HuH-7 (cell line): ENCODE data around the gene PAK4.
"Not testable (repeated sequence)": the region's sequence is repeated elsewhere in the genome, so short reads cannot be mapped to it uniquely, and the experiment has no call there.

Experiments used
- DNase-seq: peaks from one replicate; pipeline ENCODE4 v3.0.0; 2011; ENCODE audit warnings: low spot score

The PAK4 gene

DNA sequence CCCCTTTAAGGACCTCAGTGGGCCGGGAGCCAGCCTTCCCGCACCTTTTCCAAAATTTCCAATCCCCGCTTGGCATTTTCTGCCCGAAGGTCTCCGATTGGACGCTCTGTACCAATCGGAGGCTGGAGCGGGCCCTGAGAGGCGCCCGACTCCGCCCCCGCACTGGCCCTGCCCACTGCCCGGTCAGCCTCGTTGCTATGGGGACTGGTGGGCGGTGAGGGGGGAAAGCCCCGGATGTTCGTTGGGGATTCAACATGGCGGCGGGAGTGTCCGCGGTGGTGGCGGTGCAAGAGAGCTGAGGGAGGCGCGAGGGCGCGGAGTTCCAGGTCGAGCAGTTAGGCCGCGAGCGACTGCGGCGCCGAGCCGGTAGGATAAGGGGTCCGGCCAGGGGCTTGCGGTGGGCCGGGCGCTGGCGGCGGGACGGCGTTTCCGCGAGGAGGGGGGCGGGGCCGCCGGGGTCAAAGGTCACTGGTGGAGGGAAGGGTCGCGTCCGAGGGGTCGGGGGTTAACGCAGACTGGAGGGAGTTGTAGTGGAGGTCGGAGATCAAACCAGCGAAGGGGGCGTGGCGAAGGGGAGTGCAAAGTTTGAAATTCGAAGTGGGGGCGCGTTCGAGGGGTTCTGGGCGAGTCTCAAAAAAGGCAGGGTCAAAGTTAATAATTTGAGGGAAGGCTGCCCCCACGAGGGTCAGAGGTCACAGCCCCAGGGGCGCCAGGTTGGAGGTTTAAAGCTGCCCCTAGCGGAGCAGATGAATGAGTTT lies at the start of gene PAK4:
Gene PAK4, plus strand, starts transcription at position 233 of the 758 bp plus-strand sequence. CDS start 43,768 bp downstream, outside the sequence.
- DNase-seq = peak; percentile 99

DNA sequence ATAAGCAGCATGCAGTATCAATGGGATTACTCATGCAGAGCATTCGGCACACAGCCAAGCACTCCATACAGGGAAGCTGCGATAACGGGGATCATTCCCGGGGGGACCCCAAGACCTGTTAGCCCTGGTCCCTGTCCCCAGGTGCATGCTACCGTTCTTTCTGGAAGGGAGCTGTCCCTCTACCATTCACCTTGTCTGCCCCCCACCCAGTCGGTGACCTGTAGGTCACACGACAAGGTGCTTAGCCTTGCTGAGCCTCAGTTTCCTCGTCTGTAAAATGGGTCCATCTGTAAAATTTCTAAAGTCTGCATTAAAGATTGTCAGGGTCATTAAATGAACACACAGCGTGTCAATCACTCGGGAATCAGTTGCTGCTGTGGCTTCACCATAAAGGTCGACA lies 48.3 kb upstream of the PAK4 start:
- no peak for DNase-seq

DNA sequence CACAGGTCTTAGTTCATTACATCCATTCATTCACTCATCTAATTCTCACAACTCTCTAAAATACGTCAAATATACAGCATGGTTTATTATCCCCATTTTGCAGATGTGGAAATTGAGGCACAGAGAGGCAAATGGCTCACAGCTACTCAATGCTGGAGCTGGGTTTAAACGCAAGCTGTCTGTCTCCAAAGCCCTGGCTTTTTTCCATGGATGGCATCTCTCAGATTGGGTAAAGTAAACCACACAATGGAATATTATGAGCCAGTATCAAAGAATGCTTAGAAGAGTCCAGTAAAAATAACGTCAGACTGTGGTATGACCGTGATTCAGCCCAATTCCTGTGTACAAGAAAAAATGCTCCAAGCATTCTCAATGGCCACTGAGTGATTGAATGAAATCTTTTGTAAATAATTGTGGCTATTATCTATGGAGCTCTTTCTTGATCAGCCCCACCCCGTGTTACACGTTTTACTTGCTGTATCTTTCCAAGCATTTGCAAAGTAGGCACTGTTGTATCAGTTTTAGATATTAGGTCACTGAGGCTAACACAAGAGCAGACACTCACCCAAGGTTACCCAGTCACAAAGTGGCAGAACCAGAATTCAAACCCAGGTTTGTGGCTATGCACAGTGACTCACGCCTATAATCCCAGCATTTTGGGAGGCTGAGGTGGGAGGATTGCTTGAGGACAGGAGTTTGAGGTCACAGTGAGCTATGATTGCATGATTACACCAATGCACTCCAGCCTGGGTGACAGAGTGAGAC lies 47.0 kb upstream of the PAK4 start:
- DNase-seq = no peak

DNA sequence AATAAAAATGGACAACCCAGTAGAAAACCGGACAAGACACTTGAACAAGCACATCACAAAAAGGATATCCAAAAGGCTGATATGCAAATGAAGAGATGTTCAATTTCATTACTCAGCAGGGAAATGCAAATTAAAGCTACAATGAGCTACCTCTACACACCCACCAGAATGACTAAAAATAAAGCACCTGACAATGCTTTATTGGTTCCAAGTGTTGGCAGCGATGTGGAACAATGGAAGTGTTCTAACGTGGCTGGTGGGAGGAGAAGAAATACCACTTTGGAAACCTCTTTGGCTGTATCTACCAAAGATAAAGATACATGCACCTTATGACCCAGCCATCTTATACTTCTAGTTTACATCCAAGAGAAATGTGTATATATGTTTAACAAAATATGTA lies 45.2 kb upstream of the PAK4 start:
- no peak for DNase-seq

DNA sequence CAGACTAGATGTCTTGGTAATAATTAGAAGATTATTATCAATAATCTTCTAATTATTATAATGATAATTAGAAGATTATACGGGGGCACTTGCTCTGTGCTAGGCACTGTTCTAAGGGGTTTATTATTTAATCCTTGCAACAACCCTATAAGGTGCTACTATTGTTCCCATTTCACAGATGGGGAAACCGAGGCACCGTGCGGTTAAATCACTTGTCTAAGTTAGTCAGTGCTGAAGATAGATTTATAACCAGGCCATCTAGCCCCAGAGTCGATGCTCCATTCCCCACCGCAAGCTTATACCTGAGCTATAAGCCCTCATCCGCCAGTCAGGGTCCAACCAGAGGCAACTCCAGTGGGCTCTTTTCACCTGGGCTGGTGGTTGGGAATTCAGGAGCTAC lies 43.4 kb upstream of the PAK4 start:
- no peak for DNase-seq

DNA sequence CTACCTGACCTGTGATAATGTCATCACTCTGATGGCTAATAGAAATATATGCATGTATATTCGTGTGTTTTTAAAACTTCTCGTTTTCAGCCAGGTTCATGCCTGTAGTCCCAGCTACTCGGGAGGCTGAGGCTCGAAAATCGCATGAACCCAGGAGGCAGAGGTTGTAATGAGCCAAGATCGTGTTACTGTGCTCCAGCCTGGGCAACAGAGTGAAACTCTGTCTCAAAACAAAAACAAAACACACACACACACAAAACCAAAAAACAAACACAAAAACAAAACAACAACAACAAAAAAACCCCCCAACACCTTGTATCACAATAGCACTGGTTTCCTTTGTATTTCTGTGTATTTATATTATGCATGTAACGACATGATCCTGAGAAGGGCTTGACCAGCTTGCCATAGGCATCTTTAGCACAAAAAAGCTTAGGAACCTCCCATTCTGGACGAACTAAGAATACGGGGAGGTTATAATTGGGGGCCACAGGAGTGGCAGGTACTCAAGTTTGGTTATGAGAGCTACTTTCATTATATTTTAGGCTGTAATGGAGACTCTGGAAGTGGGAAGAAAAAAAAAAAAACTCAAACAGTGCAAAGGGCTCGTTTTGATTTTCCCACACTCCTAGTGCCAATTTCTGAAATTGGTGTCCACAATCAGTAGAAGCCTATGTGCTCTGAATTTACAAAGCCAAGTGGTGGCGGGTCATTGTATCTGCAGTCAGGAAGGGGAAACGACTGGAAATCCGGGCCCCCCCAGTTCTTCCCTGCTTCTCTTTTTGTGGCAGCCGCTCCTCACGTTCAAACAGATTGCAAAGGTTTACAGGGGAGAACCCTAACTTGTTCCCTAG lies 42.6 kb upstream of the PAK4 start:
- DNase-seq = no peak

DNA sequence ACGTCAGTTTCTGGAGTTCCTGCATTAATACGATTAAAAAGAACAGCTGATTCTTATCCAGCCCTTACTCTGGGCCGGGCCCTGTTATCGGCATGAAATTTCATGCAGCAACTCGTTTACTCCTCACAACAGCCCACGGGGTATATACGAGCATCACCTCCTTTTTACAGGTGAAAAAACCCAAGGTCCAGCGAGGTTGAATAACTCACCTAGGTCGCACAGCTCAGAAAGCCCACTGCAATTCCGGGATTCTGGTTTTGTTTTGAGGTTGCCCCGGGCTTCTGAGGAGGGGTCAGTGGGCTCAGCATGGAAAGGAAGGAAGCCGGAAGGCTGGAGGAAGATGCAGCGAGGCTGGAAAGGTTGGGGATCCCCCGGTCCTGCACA lies 42.0 kb upstream of the PAK4 start:
- no peak for DNase-seq

DNA sequence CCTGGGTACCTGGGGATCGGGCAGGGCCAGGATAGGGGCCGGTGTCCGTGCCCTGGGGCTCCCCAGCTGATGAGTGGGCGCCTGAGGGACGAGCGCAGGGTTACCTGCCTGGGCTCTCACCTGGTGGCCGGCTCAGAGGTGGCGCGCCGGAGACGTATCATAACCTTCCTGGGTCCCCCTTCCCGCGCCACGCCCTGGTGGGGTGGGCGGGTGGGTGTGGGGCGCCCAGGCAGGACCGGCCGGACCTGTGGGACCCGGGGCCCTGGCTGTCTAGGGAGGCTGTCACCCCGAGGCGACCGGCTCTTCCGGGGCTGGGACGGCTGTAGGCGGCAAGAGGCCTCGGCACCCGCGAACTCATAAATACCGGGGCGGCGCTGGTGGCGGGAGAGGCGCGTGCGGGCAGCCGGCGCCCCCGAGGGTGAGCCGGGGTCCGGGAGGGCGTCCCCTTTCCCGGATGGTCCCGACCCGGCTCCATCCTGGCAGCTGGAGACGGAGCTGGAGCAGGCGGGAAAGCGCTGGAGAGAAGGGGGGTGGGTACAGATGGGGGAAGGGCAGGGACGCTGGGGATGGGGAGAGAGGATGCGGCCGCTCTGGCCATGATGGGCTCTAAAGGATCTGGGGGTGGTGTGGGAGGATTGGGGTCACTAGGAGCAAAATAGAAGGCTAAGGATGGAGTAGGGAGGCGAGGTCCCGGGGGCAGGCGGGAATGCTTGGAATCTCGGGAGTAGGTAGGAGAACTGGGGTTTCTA lies 41.4 kb upstream of the PAK4 start, which contains the start of gene ACP7:
Gene ACP7, plus strand, starts transcription at position 386 of the 749 bp plus-strand sequence. CDS start 902 bp downstream, outside the sequence.
- DNase-seq = no peak

DNA sequence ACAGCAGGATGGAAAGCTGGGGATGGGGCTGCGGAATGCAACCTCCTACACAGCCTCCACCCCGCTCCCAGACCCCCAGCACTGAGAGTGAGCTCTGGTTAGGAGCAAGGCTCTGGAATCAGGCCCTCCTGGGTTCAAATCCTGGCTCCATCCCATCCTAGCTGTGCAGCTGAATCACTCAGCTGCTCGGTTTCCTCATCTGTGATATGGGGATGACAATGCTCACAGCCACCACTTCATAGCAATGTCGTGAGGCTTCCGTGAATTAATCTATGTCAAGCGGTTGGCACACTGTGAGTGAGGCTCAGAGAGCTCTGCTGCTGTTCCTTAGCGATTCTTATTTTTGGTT lies 40.9 kb upstream of the PAK4 start:
- DNase-seq = no peak

DNA sequence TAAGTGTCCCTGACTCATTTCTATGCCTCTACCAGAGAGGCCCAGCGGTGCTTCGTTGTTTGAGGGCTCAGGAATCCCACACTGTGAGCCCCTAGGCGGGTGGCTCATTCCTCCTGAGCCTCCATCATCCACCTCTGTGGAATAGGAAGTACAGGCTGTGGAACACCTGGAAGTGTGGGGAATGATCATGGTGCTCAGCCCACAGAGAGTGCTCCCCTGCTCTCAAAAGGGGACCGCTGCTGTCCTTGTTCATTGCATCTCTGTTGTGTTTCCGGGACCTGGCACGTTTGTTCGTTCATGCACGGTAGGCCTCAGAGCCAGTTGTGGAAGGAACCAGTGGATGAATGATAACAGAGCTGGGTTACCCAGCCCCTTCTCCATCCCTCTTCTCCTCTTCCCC lies 40.2 kb upstream of the PAK4 start:
- DNase-seq = no peak

DNA sequence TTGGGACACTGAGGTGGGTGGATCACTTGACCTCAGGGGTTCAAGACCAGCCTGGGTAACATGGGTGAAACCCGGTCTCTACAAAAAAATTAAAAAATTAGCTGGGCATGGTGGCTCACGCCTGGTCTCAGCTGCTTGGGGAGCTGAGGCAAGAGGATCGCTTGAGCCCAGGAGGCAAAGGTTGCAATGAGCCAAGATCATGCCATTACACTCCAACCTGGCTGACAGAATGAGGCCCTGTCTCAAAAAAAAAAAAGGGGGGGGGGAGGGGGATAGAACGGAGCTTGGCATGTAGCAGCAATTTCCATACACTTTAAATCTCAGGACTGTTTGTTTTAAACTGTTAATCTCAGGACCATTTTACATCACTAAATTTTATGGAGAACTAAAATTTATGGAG lies 39.2 kb upstream of the PAK4 start:
- no peak for DNase-seq

DNA sequence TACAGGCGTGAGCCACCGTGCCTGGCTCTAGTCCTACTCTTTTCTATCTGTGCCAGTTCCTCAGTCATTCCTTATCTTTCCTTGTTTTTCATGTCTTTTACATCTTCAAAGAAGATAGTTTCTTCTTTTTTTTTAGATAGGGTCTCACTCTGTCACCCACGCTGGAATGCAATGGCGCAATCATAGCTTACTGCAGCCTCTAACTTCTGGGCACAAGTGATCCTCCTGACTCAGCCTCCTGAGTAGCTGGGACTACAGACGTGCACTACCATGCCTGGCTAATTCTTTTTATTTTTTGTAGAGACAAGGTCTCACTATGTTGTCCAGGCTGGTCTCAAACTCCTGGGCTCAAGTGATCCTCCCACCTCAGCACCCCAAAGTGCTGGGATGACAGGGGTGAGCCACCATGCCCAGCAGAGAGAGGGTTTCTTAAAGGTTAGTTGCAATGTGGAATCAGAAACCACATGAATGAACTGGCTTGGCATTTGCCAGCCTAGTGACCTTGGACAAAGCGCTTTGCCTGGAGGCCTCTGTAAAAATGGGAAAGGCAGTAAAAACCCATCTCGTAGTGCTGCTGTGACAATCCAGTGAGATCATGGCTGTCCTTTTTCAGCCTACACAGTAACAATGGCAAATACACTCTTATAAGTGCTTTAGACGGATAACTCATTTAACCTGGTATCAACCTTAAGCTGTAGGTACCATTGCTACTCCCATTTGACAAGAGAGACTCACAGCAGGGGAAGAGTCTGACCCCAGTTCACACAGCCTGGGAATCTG lies 37.5 kb upstream of the PAK4 start:
- no peak for DNase-seq

DNA sequence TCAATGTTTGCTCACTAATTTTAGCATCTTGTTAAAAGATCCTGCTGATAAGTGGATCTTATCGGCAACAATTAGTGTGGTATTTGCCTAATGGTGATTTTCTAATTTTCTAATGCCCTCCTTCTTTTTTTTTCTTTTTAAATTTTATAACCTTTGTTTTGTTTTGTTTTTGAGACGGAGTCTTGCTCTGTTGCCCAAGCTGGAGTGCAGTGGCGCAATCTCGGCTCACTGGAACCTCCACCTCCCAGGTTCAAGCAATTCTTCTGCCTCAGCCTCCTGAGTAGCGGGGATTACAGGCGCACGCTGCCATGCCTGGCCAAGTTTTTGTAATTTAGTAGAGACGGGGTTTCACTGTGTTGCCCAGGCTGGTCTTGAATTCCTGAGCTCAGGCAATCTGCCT lies 35.6 kb upstream of the PAK4 start:
- DNase-seq = not testable (repeated sequence)

DNA sequence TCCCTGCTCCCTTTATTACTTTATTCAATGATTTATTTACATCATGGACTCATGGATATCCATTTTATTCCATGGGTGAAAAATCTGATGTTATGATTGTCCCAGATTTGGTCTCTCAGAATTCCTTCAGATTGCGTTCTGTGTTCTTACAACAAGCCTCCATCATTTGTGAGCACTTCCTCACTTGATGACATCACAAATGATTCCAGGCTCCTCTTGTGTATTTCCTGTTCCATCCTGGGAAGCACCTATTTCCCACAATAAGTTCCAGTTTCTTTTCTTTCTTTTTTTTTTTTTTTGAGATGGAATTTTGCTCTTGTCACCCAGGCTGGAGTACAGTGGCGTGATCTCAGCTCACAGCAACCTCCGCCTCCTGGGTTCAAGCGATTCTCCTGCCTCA lies 34.7 kb upstream of the PAK4 start:
- no peak for DNase-seq

DNA sequence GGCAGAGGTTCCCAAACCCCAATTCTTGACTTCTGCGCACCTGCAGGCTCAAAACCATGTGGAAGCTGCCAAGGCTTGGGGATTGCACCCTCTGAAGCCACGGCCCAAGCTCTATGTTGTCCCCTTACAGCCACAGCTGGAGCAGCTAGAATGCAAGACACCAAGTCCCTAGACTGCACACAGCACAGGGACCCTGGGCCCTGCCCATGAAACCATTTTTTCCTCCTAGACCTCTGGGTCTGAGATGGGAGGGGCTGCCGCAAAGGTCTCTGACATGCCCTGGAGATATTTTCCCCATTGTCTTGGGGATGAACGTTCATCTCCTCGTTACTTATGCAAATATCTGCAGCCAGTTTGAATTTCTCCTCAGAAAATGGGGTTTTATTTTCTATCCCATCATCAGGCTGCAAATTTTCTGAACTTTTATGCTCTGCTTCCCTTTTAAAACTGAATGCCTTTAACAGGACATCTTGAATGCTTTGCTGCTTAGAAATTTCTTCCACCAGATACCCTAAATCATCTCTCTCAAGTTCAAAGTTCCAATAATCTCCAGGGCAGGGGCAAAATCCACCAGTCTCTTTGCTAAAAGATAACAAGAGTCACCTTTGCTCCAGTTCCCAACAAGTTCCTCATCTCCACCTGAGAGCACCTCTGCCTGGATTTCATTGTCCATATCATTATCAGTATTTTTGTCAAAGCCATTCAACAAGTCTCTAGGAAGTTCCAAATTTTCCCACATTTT lies 29.6 kb upstream of the PAK4 start:
- DNase-seq = not testable (repeated sequence)

DNA sequence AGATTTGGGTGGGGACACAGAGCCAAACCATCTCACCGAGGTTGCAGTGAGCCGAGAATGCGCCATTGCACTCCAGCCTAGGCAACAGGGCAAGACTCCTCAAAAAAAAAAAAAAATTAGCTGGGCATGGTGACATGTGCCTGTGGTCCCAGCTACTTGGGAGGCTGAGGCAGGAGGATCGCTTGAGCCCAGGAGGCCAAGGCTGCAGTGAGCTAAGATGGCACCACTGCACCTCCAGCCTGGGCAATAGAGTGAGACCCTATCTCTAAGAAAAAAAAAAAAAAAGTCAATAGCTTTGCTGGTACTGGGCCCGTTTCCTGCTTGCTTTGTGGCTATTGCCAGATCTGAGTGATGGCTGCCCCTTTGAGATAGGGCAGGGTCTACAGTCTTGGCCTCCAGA lies 28.3 kb upstream of the PAK4 start:
- no peak for DNase-seq

DNA sequence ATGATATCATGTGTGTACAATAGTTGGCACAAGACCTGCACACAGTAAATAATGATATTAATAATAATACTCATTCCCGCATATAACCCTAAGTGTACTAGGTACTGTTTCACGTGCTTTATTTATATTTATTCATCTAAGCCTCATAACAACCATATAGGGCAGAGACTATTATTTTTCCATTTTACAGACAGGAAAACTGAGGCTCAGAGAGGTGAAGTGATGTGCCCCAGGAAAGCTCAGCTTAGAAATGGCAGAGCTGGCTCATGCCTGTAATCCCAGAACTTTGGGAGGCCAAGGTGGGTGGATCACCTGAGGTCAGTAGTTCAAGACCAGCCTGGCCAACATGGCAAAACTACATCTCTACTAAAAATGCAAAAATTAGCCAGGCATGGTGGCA lies 27.9 kb upstream of the PAK4 start:
- no peak for DNase-seq

DNA sequence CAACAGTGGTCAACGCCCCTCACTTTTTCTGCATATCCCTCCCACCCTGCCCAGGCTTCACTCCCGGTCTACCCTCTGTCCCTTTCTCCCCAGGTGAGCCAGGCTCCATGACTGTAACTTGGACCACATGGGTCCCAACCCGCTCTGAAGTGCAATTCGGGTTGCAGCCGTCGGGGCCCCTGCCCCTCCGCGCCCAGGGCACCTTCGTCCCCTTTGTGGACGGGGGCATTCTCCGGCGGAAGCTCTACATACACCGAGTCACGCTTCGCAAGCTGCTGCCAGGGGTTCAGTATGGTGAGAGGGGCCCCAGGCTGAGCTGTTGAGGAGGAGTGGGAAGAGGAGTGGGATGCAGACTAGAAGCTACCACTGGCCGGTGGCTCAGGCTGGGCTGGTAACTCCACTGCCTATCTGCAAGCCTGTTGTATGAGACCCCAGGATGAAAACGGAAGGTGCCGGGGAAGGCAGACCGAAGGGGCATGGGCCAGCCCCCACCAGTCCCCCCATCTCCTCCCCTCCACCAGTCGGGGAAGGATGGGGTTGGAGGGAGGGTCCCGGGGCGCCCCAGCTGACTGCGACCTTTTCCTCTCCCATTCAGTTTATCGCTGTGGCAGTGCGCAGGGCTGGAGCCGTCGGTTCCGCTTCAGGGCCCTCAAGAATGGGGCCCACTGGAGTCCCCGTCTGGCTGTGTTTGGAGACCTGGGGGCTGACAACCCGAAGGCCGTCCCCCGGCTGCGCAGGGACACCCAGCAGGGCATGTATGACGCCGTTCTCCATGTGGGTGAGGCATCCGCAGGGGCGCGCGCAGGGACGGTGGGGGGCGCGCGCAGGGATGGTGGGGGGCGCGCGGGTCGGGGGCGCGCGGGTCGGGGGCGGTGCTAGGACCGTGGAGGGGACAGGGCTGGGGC lies 27.0 kb upstream of the PAK4 start:
- DNase-seq = no peak

DNA sequence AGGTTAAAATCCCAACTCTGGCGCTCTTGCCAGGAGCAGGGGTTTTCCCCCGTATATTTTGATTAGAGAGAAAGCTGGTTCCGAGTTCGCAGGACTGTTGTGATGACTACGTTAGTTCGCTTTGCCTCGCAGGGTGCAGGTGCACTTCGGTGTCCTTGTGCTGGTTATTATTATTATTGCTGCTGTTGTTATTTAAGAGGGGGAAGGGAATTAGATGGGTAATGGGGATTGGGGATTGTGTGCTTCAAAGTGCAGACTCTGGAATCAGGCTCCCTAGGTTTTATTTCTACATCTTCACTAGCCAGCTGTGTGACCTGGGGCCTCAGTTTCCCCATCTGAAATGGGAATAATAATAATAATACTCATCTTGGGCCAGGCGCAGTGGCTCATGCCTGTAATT lies 26.2 kb upstream of the PAK4 start:
- no peak for DNase-seq
